Hematopoietic multipotent progenitor cell treated with erythropoietin and hydrocortisone succinate and interleukin-3 and kit ligand, for 8 days (in vitro differentiated cells): ENCODE measurements around the gene B3GALT5.
"Not testable (repeated sequence)": the region's sequence is repeated elsewhere in the genome, so short reads cannot be mapped to it uniquely, and the experiment has no call there.

Experiments
- DNase-seq: peaks from one replicate; pipeline ENCODE4 v3.0.0-alpha.2; 2015

The B3GALT5 gene

DNA sequence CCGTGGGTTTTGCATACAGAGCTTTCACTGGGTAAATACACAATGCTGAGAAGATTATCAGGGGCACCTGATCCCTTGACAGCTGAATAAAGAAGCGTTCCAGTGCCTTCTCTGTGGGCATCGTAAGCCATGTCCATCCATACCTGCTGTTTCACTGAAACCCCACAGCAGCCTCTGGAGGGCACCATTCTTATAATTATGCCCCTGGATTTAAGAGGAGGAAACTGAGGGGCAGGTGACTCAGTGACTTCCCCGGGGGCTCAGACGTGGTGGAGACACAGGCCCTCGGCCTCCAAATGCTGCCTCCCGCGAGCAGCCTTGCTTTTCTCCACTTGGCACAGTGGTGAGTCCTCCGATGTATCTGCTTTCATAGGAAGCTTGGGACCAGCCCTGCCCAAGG is 56.7 kb downstream of the B3GALT5 start:
- no peak for DNase-seq

- DNase-seq: no peak
These were observed 57.4 kb downstream of the B3GALT5 start for GRCh38 chr21:39669976-39670661.

DNA sequence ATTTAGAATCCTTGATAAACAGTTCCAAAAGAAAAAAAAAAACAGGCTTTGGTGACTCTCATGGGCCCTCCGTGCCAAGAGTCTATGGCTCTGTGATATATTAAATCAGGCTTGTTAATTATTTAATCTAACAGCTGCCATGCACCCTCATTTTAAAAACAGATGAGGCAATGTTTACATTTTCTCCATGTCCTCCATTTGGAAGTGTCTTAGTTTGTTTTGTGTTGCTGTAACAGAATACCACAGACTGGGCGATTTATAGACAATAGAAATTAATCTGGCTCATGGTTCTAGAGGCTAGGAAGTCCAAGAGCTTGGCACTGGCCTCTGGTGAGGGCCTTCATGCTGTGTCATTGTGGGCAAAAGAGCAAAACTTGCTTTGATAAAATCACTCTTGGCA is 58.0 kb downstream of the B3GALT5 start:
- DNase-seq: no peak

DNA sequence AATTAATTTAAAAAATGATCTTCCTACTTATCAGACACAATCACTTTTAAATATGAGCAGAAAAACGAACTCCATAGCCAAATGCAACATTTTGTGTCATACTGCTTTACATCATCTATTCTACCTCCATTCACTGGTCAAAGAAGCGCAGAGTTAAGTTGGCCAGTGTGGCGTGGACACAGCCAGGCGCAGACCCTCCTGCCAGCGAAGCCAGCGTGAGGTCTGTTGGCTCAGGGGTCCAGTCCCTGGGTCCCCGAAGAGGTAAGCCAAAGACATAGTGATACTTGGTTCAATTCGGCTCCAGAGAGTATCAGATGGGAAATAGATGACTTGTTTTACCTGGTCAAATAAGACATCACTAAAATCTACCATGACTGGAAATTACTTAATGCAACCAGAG is 59.2 kb downstream of the B3GALT5 start:
- DNase-seq: no peak

- DNase-seq: no peak
These were observed 60.4 kb downstream of the B3GALT5 start for GRCh38 chr21:39673163-39673562.

DNA sequence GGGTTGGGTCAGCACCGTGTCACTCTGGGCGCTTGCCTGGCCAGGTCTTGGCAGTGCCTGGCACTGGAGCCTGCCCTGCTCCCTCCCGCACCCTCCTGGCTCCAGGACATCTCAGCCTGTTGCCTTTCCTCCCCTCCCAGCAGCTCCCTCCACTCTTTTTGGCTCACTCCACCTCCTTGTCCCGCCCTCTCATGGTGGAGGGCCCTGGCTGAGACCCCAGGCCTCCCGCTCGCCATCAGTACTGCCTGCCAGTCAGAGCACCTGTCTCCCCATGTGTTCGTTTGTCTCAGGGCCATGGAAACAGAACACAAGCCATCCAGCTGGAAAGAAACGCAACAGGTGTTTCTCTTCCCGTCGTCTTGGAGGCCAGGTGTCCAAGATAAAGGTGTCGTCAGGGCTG is 61.0 kb downstream of the B3GALT5 start:
- DNase-seq: no peak

DNA sequence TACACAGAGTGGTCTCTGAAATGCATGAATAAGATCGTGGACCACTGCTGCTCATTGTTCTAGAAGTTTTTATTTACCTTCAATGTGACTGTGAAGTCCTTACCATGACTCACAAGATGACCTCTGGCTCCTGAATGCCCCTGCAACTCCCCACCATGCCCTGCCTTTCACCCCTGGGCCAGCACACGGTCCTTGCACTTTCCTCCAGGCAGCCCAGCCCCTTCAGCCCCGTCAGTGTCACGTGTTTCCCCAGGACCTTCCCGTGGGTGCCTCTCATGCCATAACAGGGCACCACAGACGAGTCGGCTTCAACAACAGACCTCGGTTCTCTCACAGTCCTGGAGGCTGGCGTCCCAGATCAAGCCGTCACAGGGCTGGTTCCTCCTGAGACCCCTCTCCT is 62.1 kb downstream of the B3GALT5 start:
- DNase-seq: no peak

DNA sequence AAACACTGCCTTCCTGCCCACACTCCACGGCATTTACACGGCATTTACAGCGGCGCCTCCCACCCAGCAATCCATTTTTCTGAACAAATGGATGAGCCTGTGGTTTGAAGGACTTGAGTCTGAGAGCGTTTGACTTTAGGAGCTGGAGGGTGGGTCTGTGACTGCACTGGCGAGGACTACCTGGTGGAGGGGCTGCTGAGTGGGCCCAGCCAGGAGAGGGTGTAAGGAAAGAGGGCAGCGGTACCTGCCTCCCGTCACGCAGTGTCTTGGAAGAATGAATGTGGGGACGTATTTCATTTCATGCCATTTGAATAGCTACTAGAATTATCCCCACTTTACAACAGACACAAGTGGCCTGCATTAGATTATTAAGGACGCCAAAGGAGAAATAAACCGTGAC is 62.9 kb downstream of the B3GALT5 start:
- DNase-seq: no peak

DNA sequence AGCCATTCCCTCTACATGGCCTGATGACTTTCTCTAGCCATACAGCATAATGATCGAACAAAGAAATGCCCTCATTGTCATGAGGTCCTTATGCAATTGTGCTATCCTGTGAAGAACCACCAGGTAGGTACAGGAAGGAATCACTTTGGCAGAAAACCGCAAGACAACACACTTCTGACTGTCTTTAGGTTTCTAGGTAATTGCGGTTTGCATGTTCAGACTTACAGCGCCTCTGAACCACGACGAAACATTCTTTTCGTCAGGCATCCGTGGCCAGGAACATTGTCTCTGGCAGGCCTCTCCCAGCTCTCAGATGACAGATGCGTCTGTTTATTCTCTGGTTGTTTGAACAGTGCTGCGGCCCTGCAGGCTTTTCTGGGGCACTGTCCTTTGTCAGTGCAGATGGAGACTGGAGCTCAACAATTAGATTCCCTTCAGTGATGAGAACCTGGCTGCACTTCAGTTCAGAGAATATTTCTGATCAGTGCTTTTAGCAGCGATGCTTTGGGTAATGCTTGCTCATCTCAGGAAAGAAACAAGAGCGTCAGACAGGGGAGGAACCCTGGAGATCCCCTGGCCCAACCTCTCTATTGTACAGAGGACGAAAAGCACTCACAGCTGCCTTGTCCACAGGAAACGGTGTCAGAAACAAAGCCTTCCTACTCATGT is 63.4 kb downstream of the B3GALT5 start:
- no peak for DNase-seq

DNA sequence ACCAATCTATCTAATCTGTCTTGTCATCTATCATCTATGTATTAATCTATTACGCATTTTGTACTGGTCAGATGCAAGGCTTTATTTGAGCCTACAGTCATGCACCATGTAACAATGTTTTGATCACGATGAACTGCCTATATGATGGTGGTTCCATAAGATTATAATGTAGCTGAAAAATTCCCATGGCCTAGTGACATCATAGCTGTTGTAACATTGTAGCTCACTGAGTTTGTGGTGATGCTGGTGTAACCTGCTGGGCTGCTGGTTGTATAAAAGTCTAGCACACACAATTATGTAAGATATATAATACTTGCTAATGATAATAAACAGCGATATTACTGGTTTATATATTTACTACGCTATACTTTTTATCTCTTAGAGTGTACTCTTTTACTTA is 67.5 kb downstream of the B3GALT5 start:
- no peak for DNase-seq

DNA sequence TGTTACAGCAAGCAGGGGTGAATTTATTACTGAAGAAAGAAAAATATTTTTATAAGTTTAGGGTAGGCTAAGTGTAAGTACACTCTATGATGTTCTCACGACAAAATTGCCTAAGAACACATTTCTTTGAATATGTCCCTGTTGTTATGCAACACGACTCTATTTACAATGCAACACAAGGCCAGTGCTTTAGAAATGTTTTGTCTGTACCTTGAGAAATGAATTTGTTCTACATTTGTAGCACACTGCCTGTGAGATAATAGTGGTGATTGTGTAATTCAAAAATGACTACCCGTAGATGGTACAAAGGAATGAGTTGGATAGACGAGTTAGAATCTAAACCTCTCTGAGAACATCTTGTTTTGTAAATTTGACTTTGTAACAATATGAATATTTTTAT is 68.5 kb downstream of the B3GALT5 start:
- DNase-seq: no peak

- DNase-seq: no peak
These were observed 69.1 kb downstream of the B3GALT5 start for GRCh38 chr21:39681845-39682244.

DNA sequence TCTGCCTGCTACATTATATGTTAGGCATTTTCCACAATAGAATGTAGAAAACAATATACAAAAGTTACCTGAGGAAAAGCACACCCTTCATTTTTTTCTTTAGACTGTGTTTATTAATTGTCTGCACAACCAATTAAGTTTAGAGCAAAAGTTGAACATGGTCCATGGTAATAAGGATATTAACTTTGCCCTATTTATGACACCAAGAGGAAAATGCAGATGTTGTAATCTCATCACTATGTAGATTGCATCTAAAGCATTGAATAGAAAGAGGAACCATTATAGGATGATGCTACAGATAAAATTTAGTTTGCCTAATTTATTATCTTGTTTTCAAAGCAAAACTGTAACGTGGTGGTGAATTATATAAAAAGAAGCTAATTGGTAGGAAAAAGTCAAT is 72.5 kb downstream of the B3GALT5 start:
- no peak for DNase-seq

- DNase-seq: no peak
These were observed 73.3 kb downstream of the B3GALT5 start for GRCh38 chr21:39685991-39686390.

DNA sequence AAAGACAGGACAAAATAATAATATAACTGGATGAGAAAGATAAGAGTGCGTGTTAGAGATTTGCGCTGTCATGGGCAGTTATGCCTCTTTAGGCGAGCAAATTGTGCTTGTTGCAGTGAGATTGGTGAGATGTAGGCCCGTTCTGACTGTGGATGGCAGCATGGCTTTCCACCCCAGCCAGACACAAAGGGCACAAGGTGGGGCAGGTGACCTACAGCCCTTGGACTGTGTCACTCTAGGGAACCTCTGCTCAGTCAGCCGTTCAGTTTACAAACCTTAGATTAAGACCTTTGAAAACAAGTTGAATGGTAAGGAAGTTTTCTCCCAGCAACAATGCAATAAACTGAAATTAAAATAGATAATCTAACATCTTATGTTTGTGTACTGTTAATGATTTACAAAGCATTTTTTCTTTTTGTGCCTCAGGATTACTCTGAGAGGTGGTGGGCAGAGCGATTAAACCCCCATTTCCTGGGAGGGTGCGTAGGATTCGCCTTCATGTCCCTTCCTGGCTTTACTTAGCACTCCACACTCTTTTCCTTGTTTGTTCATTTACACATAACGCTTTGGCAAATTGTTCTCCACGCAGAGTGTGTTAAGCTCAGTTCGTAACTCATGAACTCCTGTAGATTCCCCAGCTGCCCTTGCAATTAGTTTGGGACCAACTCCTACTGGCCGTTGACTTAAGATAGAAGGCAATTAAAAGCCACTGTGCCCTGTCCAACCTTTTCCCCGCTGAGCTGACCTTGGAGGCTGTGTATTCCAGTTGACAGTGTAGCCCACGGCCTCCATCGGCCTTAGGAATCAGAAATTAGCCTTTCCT is 74.1 kb downstream of the B3GALT5 start:
- no peak for DNase-seq

DNA sequence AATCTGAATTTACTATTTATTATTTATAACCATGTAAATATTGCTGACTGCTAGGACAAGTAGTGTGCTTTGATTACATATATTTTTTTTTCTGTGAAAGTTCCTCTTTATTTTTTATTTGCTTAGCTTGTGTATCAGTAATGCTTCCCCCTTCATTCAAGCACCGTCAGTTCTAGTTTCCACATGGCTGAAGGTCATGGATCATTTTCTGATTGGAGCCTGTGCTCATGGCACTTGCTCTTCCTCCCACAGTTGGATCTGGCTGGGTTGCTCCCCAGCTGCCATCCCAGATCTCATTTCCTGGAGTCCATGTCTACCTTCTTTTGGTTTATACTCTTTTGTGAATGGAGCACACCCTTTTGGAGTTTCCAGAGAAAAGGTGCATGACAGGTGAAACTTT is 75.3 kb downstream of the B3GALT5 start:
- DNase-seq: no peak

DNA sequence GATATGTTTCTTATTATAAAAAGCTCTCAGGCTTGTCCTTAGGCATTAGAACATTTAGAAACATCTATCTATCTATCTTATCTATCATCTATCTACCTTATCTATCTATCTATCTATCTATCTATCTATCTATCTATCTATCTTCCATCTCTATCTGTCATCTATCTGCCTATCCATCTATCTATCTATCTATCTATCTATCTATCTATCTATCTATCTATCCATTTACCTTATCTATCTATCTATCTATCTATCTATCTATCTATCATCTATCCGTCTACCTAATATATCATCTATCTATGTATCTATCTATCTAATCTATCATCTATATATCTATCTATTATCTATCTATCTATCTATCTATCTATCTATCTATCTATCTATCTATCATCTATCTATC is 77.1 kb downstream of the B3GALT5 start:
- DNase-seq: not testable (repeated sequence)

DNA sequence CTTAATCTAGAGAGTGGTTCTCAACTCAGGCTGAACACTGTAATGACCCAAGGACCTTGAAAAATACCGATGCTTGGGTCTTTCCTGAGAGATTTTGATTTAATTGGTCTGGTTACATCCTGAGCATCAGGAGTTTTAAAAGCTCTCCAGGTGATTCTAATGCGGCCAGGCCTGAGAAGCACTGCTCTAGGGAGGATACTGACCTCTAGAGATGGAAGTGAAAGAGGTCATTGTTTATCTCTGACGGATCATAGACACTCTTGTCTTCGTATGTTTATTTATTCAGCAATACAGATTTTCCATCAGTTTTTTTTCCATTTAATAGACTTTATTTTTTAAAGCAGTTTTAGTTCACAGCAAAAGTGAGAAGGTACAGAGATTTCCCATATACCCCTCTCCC is 77.7 kb downstream of the B3GALT5 start:
- no peak for DNase-seq

- no peak for DNase-seq
These were observed 82.0 kb downstream of the B3GALT5 start for GRCh38 chr21:39694750-39695149.

- no peak for DNase-seq
These were observed 83.5 kb downstream of the B3GALT5 start for GRCh38 chr21:39696196-39696595.

GRCh38 chr21:39696618-39697017 is 83.9 kb downstream of the B3GALT5 start:
- no peak for DNase-seq

GRCh38 chr21:39700318-39700717 is 87.6 kb downstream of the B3GALT5 start:
- no peak for DNase-seq

- DNase-seq: no peak
These were observed 90.8 kb downstream of the B3GALT5 start for GRCh38 chr21:39703578-39703977.

DNA sequence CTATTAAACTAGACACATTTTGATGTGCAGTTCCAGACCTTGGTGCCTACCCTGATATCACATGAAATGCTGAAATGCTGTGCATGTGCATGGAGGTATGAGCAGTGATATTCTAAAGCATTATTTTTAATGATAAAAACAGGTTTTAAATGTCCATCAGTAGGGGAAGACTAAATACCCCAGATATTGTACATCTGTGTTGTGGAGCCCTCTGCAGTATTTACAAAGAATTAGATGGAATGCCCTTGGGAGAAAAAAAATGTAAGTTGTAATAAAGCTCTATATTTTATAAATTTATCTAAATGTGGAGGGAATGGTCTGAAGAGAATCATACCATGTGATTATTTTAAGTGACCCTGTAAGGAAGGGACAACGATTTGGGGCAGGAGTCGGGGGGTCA is 93.1 kb downstream of the B3GALT5 start:
- DNase-seq: no peak
